Breast epithelium (tissue), 3 donors: Measurements from ENCODE around the gene GALNTL6.

Source experiments
- POLR2A ChIP-seq: fragments of 450-650 bp; IDR thresholded peaks from one replicate; pipeline ENCODE4 v1.6.1; 2016; ENCODE audit warnings: antibody characterized with exemption, mild to moderate bottlenecking, moderate library complexity
- POLR2AphosphoS5 ChIP-seq, 3 donors: sonication (generic); formaldehyde crosslinking; IDR thresholded peaks; one replicate each; pipeline ENCODE4 v1.6.1; 2017; ENCODE audit warnings: antibody characterized with exemption in 3 of 3
- TF ChIP-seq, protein P1 (sequence below), 3 donors: fragments of 450-650 bp; IDR thresholded peaks; one replicate each; pipeline ENCODE4 v1.5.1; 2016 to 2017; ENCODE audit warnings: antibody characterized with exemption in 3 of 3, mild to moderate bottlenecking in 3 of 3, moderate library complexity in 3 of 3

DNA sequence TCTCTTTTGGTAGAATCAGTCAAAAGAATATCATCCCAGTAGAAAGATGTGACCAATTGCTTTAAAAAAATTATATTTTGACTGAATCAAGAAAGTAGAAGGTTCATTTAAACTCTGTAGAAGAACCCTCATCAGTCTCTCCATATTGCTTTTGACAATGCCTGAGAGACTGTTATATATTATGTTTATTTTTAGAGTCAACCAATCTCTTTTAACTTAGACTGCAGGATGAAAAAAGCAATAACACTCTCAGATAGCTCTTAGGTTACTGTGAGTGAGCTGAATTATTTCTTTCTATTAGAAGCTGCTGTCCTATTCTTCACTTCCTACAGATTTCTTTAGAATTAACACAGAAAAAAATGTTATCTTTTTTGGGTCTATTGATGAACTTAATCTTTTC lies 38.1 kb downstream of the GALNTL6 start:
- TF ChIP-seq POLR2AphosphoS5 (IDR thresholded peaks at IDR 0.05) (no peak), POLR2A (no peak)
- TF ChIP-seq, protein P1, sequence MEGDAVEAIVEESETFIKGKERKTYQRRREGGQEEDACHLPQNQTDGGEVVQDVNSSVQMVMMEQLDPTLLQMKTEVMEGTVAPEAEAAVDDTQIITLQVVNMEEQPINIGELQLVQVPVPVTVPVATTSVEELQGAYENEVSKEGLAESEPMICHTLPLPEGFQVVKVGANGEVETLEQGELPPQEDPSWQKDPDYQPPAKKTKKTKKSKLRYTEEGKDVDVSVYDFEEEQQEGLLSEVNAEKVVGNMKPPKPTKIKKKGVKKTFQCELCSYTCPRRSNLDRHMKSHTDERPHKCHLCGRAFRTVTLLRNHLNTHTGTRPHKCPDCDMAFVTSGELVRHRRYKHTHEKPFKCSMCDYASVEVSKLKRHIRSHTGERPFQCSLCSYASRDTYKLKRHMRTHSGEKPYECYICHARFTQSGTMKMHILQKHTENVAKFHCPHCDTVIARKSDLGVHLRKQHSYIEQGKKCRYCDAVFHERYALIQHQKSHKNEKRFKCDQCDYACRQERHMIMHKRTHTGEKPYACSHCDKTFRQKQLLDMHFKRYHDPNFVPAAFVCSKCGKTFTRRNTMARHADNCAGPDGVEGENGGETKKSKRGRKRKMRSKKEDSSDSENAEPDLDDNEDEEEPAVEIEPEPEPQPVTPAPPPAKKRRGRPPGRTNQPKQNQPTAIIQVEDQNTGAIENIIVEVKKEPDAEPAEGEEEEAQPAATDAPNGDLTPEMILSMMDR (IDR thresholded peaks at IDR 0.05), result no peak
